HepG2 (cell line): ENCODE data around the gene MRPL9. TPM values are rescaled to one million over a fixed set of nuclear protein-coding genes. Genes with fewer than 3 reads are reported as not detected.

ENCODE experiments used
- ARID2 ChIP-seq: sonication (generic); formaldehyde crosslinking; IDR thresholded peaks from 2 replicates; pipeline ENCODE4 v1.8.1; 2022; ENCODE audit warnings: mild to moderate bottlenecking, missing genetic modification reagents, borderline replicate concordance
- BRD4 ChIP-seq: sonication (generic); formaldehyde crosslinking; IDR thresholded peaks from 2 replicates; pipeline ENCODE4 v1.4.0; 2020; ENCODE audit warnings: missing genetic modification reagents
- HNRNPLL ChIP-seq: fragments of 200-400 bp; formaldehyde crosslinking; IDR thresholded peaks from 2 replicates; pipeline ENCODE4 v1.6.1; 2017; ENCODE audit warnings: mild to moderate bottlenecking, low read depth, low read length; ENCODE audit not compliant: poor library complexity, severe bottlenecking
- IKZF5 ChIP-seq: IDR thresholded peaks from 2 replicates; pipeline ENCODE4 v1.6.1; 2018; ENCODE audit warnings: missing genetic modification reagents, mild to moderate bottlenecking, missing compliant biosample characterization
- JARID2 ChIP-seq: sonication (generic); formaldehyde crosslinking; IDR thresholded peaks from 2 replicates; pipeline ENCODE4 v1.8.1; 2023; ENCODE audit warnings: missing genetic modification reagents, inconsistent platforms; ENCODE audit not compliant: insufficient replicate concordance
- JUND ChIP-seq: sonication (generic); formaldehyde crosslinking; IDR thresholded peaks from 2 replicates; pipeline ENCODE4 v1.8.0; 2022; ENCODE audit warnings: mild to moderate bottlenecking, missing genetic modification reagents
- MZF1 ChIP-seq: sonication (generic); formaldehyde crosslinking; IDR thresholded peaks from 2 replicates; pipeline ENCODE4 v1.8.1; 2023; ENCODE audit warnings: mild to moderate bottlenecking, missing genetic modification reagents, borderline replicate concordance
- PHB2 ChIP-seq: fragments of 450-650 bp; IDR thresholded peaks from 2 replicates; pipeline ENCODE4 v1.6.1; 2018; ENCODE audit not compliant: partially characterized antibody
- POLR2A ChIP-seq, 2 experiments: IDR thresholded peaks; 2 replicates each; pipeline ENCODE4 v1.6.1; 2011; ENCODE audit warnings: low read depth in 2 of 2, low read length in 2 of 2, mild to moderate bottlenecking in 1 of 2, moderate library complexity in 1 of 2; ENCODE audit not compliant: insufficient read depth in 1 of 2
- SKI ChIP-seq: fragments of 450-650 bp; IDR thresholded peaks from one replicate; pipeline ENCODE4 v1.6.1; 2018; ENCODE audit warnings: mild to moderate bottlenecking; ENCODE audit not compliant: partially characterized antibody
- SNAPC2 ChIP-seq: sonication (generic); formaldehyde crosslinking; IDR thresholded peaks from 2 replicates; pipeline ENCODE4 v1.8.1; 2022; ENCODE audit warnings: mild to moderate bottlenecking, missing genetic modification reagents
- SRY ChIP-seq: sonication (generic); formaldehyde crosslinking; IDR thresholded peaks from 2 replicates; pipeline ENCODE4 v1.8.0; 2022; ENCODE audit warnings: mild to moderate bottlenecking, missing genetic modification reagents
- ZFP91 ChIP-seq: sonication (generic); formaldehyde crosslinking; IDR thresholded peaks from 2 replicates; pipeline ENCODE4 v1.9.0; 2022; ENCODE audit warnings: missing genetic modification reagents, mild to moderate bottlenecking, borderline replicate concordance
- ZNF143 ChIP-seq: sonication (generic); formaldehyde crosslinking; IDR thresholded peaks from 2 replicates; pipeline ENCODE4 v1.4.0; 2020; ENCODE audit warnings: missing genetic modification reagents
- ZNF562 ChIP-seq: sonication (generic); formaldehyde crosslinking; IDR thresholded peaks from 2 replicates; pipeline ENCODE4 v1.8.0; 2022; ENCODE audit warnings: missing genetic modification reagents, borderline replicate concordance
- ZNF75D ChIP-seq: sonication (generic); formaldehyde crosslinking; IDR thresholded peaks from 2 replicates; pipeline ENCODE4 v1.8.1; 2023; ENCODE audit warnings: missing genetic modification reagents, mild to moderate bottlenecking, borderline replicate concordance
- ZNF782 ChIP-seq: sonication (generic); formaldehyde crosslinking; IDR thresholded peaks from 2 replicates; pipeline ENCODE4 v1.4.0; 2020; ENCODE audit warnings: missing genetic modification reagents, mild to moderate bottlenecking, borderline replicate concordance
- ZNF792 ChIP-seq: IDR thresholded peaks from 2 replicates; pipeline ENCODE4 v1.6.1; 2016
- ZSCAN22 ChIP-seq: sonication (generic); formaldehyde crosslinking; IDR thresholded peaks from 2 replicates; pipeline ENCODE4 v1.4.0; 2020; ENCODE audit warnings: mild to moderate bottlenecking, missing genetic modification reagents
- polyA plus RNA-seq, 8 experiments: library from polyadenylated mRNA; depleted of rRNA in 3 of 8; stranded (reverse) in 7 of 8; unstranded in 1 of 8; fragments of >200 nt; fragmentation: Illumina TruSeq in 4 of 8; extraction: Trizol in 4 of 8; gene quantifications; 2 replicates each; pipeline versions ENCODE4 v1.2.1 to v1.2.3, GENCODE V29; 2011 to 2016; ENCODE audit warnings: low read depth in 4 of 8, missing spikeins in 1 of 8, mixed read lengths in 1 of 8; ENCODE audit not compliant: insufficient read depth in 1 of 8
- total RNA-seq, 5 experiments: library from RNA; depleted of rRNA; stranded (reverse); fragments of >200 nt; fragmentation: Illumina TruSeq; extraction: Trizol; gene quantifications; 2 replicates each; pipeline ENCODE4 v1.2.3, GENCODE V29; 2016; ENCODE audit warnings: low read depth in 1 of 5

Gene MRPL9
- total and polyA plus RNA-seq, 2 of the 13 experiments (the other 11 are each of a cell fraction or from before 2014, with no cell fraction given) = 72.1 to 107 TPM

GRCh38 chr1:151790071-151790939 is 27.0 kb upstream of the MRPL9 start, which contains the start of gene TDRKH (continued):
- TF ChIP-seq ZNF75D (CRISPR knock-in tag) = no peak
- TF ChIP-seq JARID2 (CRISPR knock-in tag) = no peak
- peak; percentile 74 for TF ChIP-seq IKZF5 (CRISPR knock-in tag)
- TF ChIP-seq ZNF792 (CRISPR knock-in tag) = peak; percentile 87
- TF ChIP-seq SRY (CRISPR knock-in tag) = peak; percentile 79
- no peak for TF ChIP-seq MZF1
- 0 out of 2 replicates have a peak, but pooled peaks have one; percentile 37 for TF ChIP-seq SNAPC2
- no peak for TF ChIP-seq ARID2
- TF ChIP-seq ZNF143 = peak; percentile 65
- peak; percentile 84 for TF ChIP-seq HNRNPLL
- 0 out of 2 replicates have a peak, but pooled peaks have one; percentile 47 for TF ChIP-seq ZSCAN22 (CRISPR knock-in tag)
- TF ChIP-seq JUND (CRISPR knock-in tag) = peak; percentile 38; the same call in 1 of the 2 replicates
- TF ChIP-seq ZFP91 (CRISPR knock-in tag) = peak; percentile 82; the same call in 1 of the 2 replicates
- TF ChIP-seq PHB2 = no peak
- TF ChIP-seq POLR2A (IDR thresholded peaks at IDR 0.05; ENCODE audit: insufficient read depth in 1 of 2, low read depth in 2 of 2, low read length in 2 of 2) = peak in 1 of 2 experiments; percentile 78; a peak in 2 of 4 replicates
- TF ChIP-seq ZNF782 (CRISPR knock-in tag) = peak; percentile 61; the same call in 1 of the 2 replicates
- peak; percentile 73 for TF ChIP-seq SKI
- peak; percentile 66; the same call in 1 of the 2 replicates for TF ChIP-seq ZNF562 (CRISPR knock-in tag)
- 0 out of 2 replicates have a peak, but pooled peaks have one; percentile 43 for TF ChIP-seq BRD4 (CRISPR knock-in tag)
